Vagina (tissue), 2 donors: ENCODE measurements around the gene C10orf71.

Experiments
- POLR2A ChIP-seq, 2 donors: fragments of 450-650 bp; IDR thresholded peaks; one replicate each; pipeline ENCODE4 v1.6.1; 2017; ENCODE audit warnings: antibody characterized with exemption in 2 of 2, mild to moderate bottlenecking in 2 of 2, moderate library complexity in 2 of 2
- TF ChIP-seq, protein P1 (sequence below), 3 experiments: fragments of 450-650 bp in 2 of 3; fragments of 200-600 bp in 1 of 3; sonication (generic) in 1 of 3; IDR thresholded peaks; one replicate each; pipeline ENCODE4 v1.5.1; 2017 to 2019; ENCODE audit warnings: antibody characterized with exemption in 3 of 3, mild to moderate bottlenecking in 2 of 3, moderate library complexity in 2 of 3

DNA sequence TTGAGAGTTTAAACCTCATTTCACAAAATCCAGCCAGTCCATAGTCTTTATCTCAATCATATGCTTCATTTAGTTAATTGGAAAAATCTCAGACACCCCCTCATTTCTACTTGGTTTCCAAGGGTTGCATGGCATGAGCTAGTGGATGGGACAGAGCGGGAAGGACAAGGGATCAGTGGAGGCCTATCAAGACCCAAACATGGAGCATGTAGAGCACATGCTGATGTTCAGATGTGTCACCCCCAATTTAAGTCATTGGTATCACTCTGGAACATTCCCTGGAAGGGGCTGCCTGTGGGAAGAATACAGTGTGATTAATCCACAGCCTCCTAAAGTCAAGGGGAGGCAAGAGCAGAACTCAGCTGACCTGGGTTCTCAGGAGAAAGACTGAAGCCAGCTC is 2.3 kb downstream of the C10orf71 start:
- TF ChIP-seq, protein P1, sequence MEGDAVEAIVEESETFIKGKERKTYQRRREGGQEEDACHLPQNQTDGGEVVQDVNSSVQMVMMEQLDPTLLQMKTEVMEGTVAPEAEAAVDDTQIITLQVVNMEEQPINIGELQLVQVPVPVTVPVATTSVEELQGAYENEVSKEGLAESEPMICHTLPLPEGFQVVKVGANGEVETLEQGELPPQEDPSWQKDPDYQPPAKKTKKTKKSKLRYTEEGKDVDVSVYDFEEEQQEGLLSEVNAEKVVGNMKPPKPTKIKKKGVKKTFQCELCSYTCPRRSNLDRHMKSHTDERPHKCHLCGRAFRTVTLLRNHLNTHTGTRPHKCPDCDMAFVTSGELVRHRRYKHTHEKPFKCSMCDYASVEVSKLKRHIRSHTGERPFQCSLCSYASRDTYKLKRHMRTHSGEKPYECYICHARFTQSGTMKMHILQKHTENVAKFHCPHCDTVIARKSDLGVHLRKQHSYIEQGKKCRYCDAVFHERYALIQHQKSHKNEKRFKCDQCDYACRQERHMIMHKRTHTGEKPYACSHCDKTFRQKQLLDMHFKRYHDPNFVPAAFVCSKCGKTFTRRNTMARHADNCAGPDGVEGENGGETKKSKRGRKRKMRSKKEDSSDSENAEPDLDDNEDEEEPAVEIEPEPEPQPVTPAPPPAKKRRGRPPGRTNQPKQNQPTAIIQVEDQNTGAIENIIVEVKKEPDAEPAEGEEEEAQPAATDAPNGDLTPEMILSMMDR (IDR thresholded peaks at IDR 0.05): no peak
- no peak for TF ChIP-seq POLR2A (IDR thresholded peaks at IDR 0.05)
